A673 (cell line): Measurements from ENCODE around the gene DUSP3. TPM values are rescaled to one million over a fixed set of nuclear protein-coding genes. Genes with fewer than 3 reads are reported as not detected.

ENCODE experiments used
- BruUV-seq: library from RNA; stranded (reverse); fragments of 400-500 nt; replicated peaks from 2 replicates; lab custom pipeline; 2021; lab: Mats Ljungman, UMichigan
- CTCF ChIA-PET: fragments of 300-600 bp; sonication (Branson Sonifier 250); formaldehyde crosslinking; loops from one replicate; lab custom pipeline; 2022; ENCODE audit warnings: antibody characterized with exemption; lab: Charles Lee
- POLR2A ChIA-PET: fragments of 300-600 bp; sonication (Branson Sonifier 250); formaldehyde crosslinking; loops from one replicate; lab custom pipeline; 2022; ENCODE audit warnings: antibody characterized with exemption; ENCODE audit not compliant: low non-redundant PET; lab: Charles Lee
- DNase-seq: peaks from one replicate; pipeline ENCODE4 v3.0.0-alpha.2; 2015; ENCODE audit warnings: low spot score
- H3K27ac ChIP-seq: fragments of 200-600 bp; sonication (generic); 2 replicates; pipeline ENCODE4 v1.5.1; 2016; ENCODE audit warnings: mixed run types, low read depth, mild to moderate bottlenecking, mixed read lengths, antibody characterized with exemption, low read length; ENCODE audit not compliant: poor library complexity, severe bottlenecking
- H3K27me3 ChIP-seq: fragments of 200-600 bp; sonication (generic); replicated peaks from 2 replicates; pipeline ENCODE4 v1.6.1; 2017; ENCODE audit warnings: mixed run types, low read depth, mild to moderate bottlenecking, mixed read lengths, antibody characterized with exemption, low read length; ENCODE audit not compliant: insufficient read depth, poor library complexity
- H3K36me3 ChIP-seq: fragments of 200-600 bp; sonication (generic); 2 replicates; pipeline ENCODE4 v1.6.1; 2016; ENCODE audit warnings: mixed run types, mild to moderate bottlenecking, mixed read lengths, antibody characterized with exemption, low read length; ENCODE audit not compliant: insufficient read depth, poor library complexity, severe bottlenecking
- H3K4me1 ChIP-seq: fragments of 200-600 bp; sonication (generic); 2 replicates; pipeline ENCODE4 v1.6.1; 2017; ENCODE audit warnings: mixed run types, mild to moderate bottlenecking, mixed read lengths, antibody characterized with exemption, low read length; ENCODE audit not compliant: insufficient read depth, poor library complexity, severe bottlenecking
- H3K4me3 ChIP-seq: fragments of 200-600 bp; sonication (generic); 2 replicates; pipeline ENCODE4 v1.5.1; 2016; ENCODE audit warnings: low read depth, mixed run types, mild to moderate bottlenecking, mixed read lengths, low read length; ENCODE audit not compliant: poor library complexity, severe bottlenecking
- H3K9me3 ChIP-seq: fragments of 200-600 bp; sonication (generic); 2 replicates; pipeline ENCODE4 v1.6.1; 2016; ENCODE audit warnings: mixed run types, low read depth, mild to moderate bottlenecking, mixed read lengths, antibody characterized with exemption, low read length; ENCODE audit not compliant: poor library complexity, severe bottlenecking
- CTCF ChIP-seq: fragments of 300-800, 200-600 bp; sonication (generic); conservative IDR thresholded peaks from 2 replicates; pipeline ENCODE4 v1.5.1; 2017; ENCODE audit warnings: low read depth, mild to moderate bottlenecking, antibody characterized with exemption, low read length, moderate library complexity, mixed read lengths
- EZH2 ChIP-seq: fragments of 200-600 bp; sonication (generic); IDR thresholded peaks from 2 replicates; pipeline ENCODE4 v1.6.1; 2017; ENCODE audit warnings: borderline replicate concordance, low read depth, mild to moderate bottlenecking, mixed read lengths, antibody characterized with exemption, low read length; ENCODE audit not compliant: poor library complexity, severe bottlenecking
- intact Hi-C: fragments of 100-400 bp; cut with micrococcal nuclease; formaldehyde crosslinking; loops from one replicate; pipeline ENCODE4 v1.10.0; 2022; ENCODE audit not compliant: unreplicated experiment
- total RNA-seq: library from RNA; stranded (reverse); gene quantifications from 2 replicates; pipeline ENCODE4 v1.2.3, GENCODE V29; 2021

DUSP3 gene
- total RNA-seq, 1 experiment from 2014 or later: 22.9 TPM

- no peak within 1 kb of the TSS for H3K27ac ChIP-seq
- H3K4me3 ChIP-seq: no peak within 1 kb of the TSS
- intact Hi-C loops: no loop called here
- no peaks in the 10 kb centered on the region for H3K36me3 ChIP-seq
- TF ChIP-seq EZH2 (no peak), CTCF (no peak)
- DNase-seq: no peak
- no peaks in the 10 kb centered on the region for H3K9me3 ChIP-seq
- H3K4me1 ChIP-seq: no peaks in the 10 kb centered on the region
- no TSS peak for BruUV-seq
- H3K27me3 ChIP-seq: no peaks in the 10 kb centered on the region
- POLR2A ChIA-PET: no interaction called here
- CTCF ChIA-PET: no interaction called here
These were observed 20.1 kb downstream of the DUSP3 start, which contains the start of gene SOST for GRCh38 chr17:43758497-43759174. TSS of gene SOST (minus strand) at chr17:43758791. CDS start at chr17:43758741, 50 bp downstream.

GRCh38 chr17:43758086-43758485 is 20.7 kb downstream of the DUSP3 start:
- Histone ChIP-seq H3K27me3 (no peaks in the 10 kb centered on the region), H3K4me1 (no peaks in the 10 kb centered on the region), H3K36me3 (no peaks in the 10 kb centered on the region), H3K27ac (no peak overlapping the region), H3K9me3 (no peaks in the 10 kb centered on the region), H3K4me3 (no peak overlapping the region)
- intact Hi-C loops: no loop called here
- TF ChIP-seq CTCF (no peak), EZH2 (no peak)
- POLR2A ChIA-PET: no interaction called here
- DNase-seq: no peak
- CTCF ChIA-PET: no interaction called here
- BruUV-seq: no TSS peak

- no peak for DNase-seq
- Histone ChIP-seq H3K27ac (no peak overlapping the region), H3K9me3 (no peaks in the 10 kb centered on the region), H3K36me3 (no peaks in the 10 kb centered on the region), H3K4me3 (no peak overlapping the region), H3K4me1 (no peaks in the 10 kb centered on the region), H3K27me3 (no peaks in the 10 kb centered on the region)
- BruUV-seq: no TSS peak
- intact Hi-C loops: no loop called here
- POLR2A ChIA-PET: no interaction called here
- CTCF ChIA-PET: no interaction called here
- no peak for TF ChIP-seq CTCF
- TF ChIP-seq EZH2: no peak
These were observed 21.6 kb downstream of the DUSP3 start for GRCh38 chr17:43757171-43757660.
